ENCODE results near the gene HLCS. TPM values are rescaled to one million over a fixed set of nuclear protein-coding genes. Genes with fewer than 3 reads are reported as not detected.

Gene HLCS
- total and polyA plus RNA-seq, 10 of the 15 experiments (the other 5 are each of a cell fraction or from before 2014, with no cell fraction given), result 1.5 to 12.7 (median 9.6) TPM

DNA sequence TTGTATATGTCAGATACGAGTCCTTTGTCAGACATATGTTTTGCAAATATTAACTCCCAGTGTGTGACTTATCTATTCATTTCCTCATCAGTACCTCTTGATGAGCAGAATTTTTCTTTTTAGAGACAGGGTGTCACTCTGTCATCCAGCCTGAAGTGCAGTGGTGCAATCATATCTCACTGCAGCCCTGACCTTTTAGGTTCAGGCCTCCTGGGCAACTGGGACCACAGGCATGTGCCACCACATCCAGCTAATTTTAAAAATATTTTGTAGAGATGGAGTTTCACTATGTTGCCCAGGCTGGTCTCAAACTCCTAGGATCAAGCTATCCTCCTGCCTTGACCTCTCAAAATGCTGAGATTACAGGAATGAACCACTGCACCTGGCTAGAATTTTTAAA, 93.0 kb downstream of the HLCS start:
- ATAC-seq, result no peak
- CTCF ChIA-PET, result no interaction called here
- Histone ChIP-seq H4K20me1 (ENCODE audit: control insufficient read depth, insufficient read depth) (no peaks in the 10 kb centered on the region), H2AFZ (ENCODE audit: control insufficient read depth, low read depth, low read length) (no peak overlapping the region), H3K27me3 (replicated peaks in 1 of 2; ENCODE audit: control insufficient read depth in 2 of 2, insufficient read depth in 2 of 2, low read length in 1 of 2) (no peaks in the 10 kb centered on the region), H3K4me3 (no peak overlapping the region), H3K79me2 (ENCODE audit: control insufficient read depth, insufficient read depth, low read length) (no peaks in the 10 kb centered on the region), H3K4me1 (ENCODE audit: control insufficient read depth, insufficient read depth, low read length) (no peaks in the 10 kb centered on the region), H3K4me2 (ENCODE audit: control insufficient read depth, insufficient read depth) (no peak overlapping the region), H3K36me3 (ENCODE audit: control insufficient read depth in 2 of 2, insufficient read depth in 2 of 2, low read length in 1 of 2) (no peaks in the 10 kb centered on the region), H3K27ac (ENCODE audit: control insufficient read depth, insufficient read depth) (no peak overlapping the region), H3K9me3 (replicated peaks; ENCODE audit: control insufficient read depth, insufficient read depth, low read length) (no peaks in the 10 kb centered on the region), H3K9ac (ENCODE audit: control insufficient read depth, insufficient read depth, low read length) (no peak overlapping the region)
- BruUV-seq (replicated peaks), result no TSS peak
- FAIRE-seq, result no peak
- SMC1A ChIA-PET (ENCODE audit: uncharacterized antibody, unreplicated experiment), result no interaction called here
- TF ChIP-seq EP300 (IDR thresholded peaks at IDR 0.05; ENCODE audit: borderline replicate concordance in 1 of 2, control insufficient read depth in 1 of 2, low read depth in 2 of 2, low read length in 2 of 2) (no peak), CBFB (IDR thresholded peaks at IDR 0.05; ENCODE audit: low read depth) (no peak), KLF5 (IDR thresholded peaks at IDR 0.05; ENCODE audit: partially characterized antibody) (no peak), PML (IDR thresholded peaks at IDR 0.05; ENCODE audit: low read length) (no peak), ZNF274 (IDR thresholded peaks at IDR 0.05; ENCODE audit: insufficient read depth, insufficient read length) (no peak), TBL1XR1 (IDR thresholded peaks at IDR 0.05; ENCODE audit: low read depth, low read length) (no peak)
- TF ChIP-seq, protein P1, sequence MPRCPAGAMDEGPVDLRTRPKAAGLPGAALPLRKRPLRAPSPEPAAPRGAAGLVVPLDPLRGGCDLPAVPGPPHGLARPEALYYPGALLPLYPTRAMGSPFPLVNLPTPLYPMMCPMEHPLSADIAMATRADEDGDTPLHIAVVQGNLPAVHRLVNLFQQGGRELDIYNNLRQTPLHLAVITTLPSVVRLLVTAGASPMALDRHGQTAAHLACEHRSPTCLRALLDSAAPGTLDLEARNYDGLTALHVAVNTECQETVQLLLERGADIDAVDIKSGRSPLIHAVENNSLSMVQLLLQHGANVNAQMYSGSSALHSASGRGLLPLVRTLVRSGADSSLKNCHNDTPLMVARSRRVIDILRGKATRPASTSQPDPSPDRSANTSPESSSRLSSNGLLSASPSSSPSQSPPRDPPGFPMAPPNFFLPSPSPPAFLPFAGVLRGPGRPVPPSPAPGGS (IDR thresholded peaks at IDR 0.05; ENCODE audit: borderline replicate concordance, insufficient read depth, low read depth, low read length, poor library complexity, severe bottlenecking), result no peak
- TF ChIP-seq, protein P2, sequence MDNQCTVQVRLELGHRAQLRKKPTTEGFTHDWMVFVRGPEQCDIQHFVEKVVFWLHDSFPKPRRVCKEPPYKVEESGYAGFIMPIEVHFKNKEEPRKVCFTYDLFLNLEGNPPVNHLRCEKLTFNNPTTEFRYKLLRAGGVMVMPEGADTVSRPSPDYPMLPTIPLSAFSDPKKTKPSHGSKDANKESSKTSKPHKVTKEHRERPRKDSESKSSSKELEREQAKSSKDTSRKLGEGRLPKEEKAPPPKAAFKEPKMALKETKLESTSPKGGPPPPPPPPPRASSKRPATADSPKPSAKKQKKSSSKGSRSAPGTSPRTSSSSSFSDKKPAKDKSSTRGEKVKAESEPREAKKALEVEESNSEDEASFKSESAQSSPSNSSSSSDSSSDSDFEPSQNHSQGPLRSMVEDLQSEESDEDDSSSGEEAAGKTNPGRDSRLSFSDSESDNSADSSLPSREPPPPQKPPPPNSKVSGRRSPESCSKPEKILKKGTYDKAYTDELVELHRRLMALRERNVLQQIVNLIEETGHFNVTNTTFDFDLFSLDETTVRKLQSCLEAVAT (IDR thresholded peaks at IDR 0.05), result no peak
- 67% methylated on average over 1 of the region's 1 CpG for WGBS (ENCODE audit: insufficient coverage, insufficient replicate concordance, low lambda C conversion rate, missing lambda C conversion rate)
- POLR2A ChIA-PET, result no interaction called here
- DNase-seq (ENCODE audit: low read depth, low spot score), result no peak
- intact Hi-C loops (cut with micrococcal nuclease; ENCODE audit: unreplicated experiment) (no loop called here), in situ Hi-C loops (cut with MboI) (no loop called here)
- RAD21 ChIA-PET (ENCODE audit: unreplicated experiment), result no interaction called here

All from GM12878 (cell line).